Dendritic cell treated with granulocyte-macrophage colony-stimulating factor and Interleukin-4, amounts not matched to agents 40 ng/mL and 50 ng/mL, for 4 days (primary cell): ENCODE data around the gene IRF4.

ENCODE experiments used
- H3K27ac Mint-ChIP-seq: one replicate; pipeline ENCODE4 v1.8.0; 2022; ENCODE audit warnings: mild to moderate bottlenecking, mixed read lengths
- H3K27me3 Mint-ChIP-seq: one replicate; pipeline ENCODE4 v1.8.0; 2022; ENCODE audit warnings: mild to moderate bottlenecking, mixed read lengths
- H3K36me3 Mint-ChIP-seq: one replicate; pipeline ENCODE4 v1.8.0; 2022; ENCODE audit warnings: low read depth, mixed read lengths
- H3K4me1 Mint-ChIP-seq: one replicate; pipeline ENCODE4 v1.8.0; 2022; ENCODE audit warnings: low read depth, mixed read lengths
- H3K4me3 Mint-ChIP-seq: one replicate; pipeline ENCODE4 v1.8.0; 2022; ENCODE audit warnings: mild to moderate bottlenecking, moderate library complexity, mixed read lengths
- H3K9me3 Mint-ChIP-seq: one replicate; pipeline ENCODE4 v1.8.0; 2022; ENCODE audit warnings: mixed read lengths
- intact Hi-C: fragments of 100-400 bp; cut with micrococcal nuclease; formaldehyde crosslinking; loops from one replicate; pipeline ENCODE4 v1.15.0; 2022

IRF4 gene

GRCh38 chr6:454148-454991, 62.8 kb downstream of the IRF4 start:
- intact Hi-C loops: no loop called here
- Mint-ChIP-seq H3K4me1 (peaks cover 6% of the 10 kb centered on the region), H3K27me3 (peaks cover 7% of the 10 kb centered on the region), H3K4me3 (no peak overlapping the region), H3K36me3 (no peaks in the 10 kb centered on the region), H3K9me3 (no peaks in the 10 kb centered on the region), H3K27ac (no peak overlapping the region)

GRCh38 chr6:455006-455585, 63.5 kb downstream of the IRF4 start:
- no peak overlapping the region for H3K27ac Mint-ChIP-seq
- peaks cover 7% of the 10 kb centered on the region for H3K27me3 Mint-ChIP-seq
- no peak overlapping the region for H3K4me3 Mint-ChIP-seq
- H3K4me1 Mint-ChIP-seq: peaks cover 6% of the 10 kb centered on the region
- intact Hi-C loops: no loop called here
- H3K36me3 Mint-ChIP-seq: no peaks in the 10 kb centered on the region
- H3K9me3 Mint-ChIP-seq: no peaks in the 10 kb centered on the region

GRCh38 chr6:455835-456234, 64.3 kb downstream of the IRF4 start:
- intact Hi-C loops: no loop called here
- Mint-ChIP-seq H3K27ac (no peak overlapping the region), H3K9me3 (no peaks in the 10 kb centered on the region), H3K4me3 (no peak overlapping the region), H3K4me1 (peaks cover 6% of the 10 kb centered on the region), H3K36me3 (no peaks in the 10 kb centered on the region), H3K27me3 (peaks cover 7% of the 10 kb centered on the region)

- no peaks in the 10 kb centered on the region for H3K9me3 Mint-ChIP-seq
- intact Hi-C loops: no loop called here
- peaks cover 7% of the 10 kb centered on the region for H3K27me3 Mint-ChIP-seq
Observed at GRCh38 chr6:456358-456867, 64.9 kb downstream of the IRF4 start.

GRCh38 chr6:456887-457286, 65.3 kb downstream of the IRF4 start:
- Mint-ChIP-seq H3K9me3 (no peaks in the 10 kb centered on the region), H3K36me3 (no peaks in the 10 kb centered on the region), H3K4me3 (no peak overlapping the region), H3K27me3 (peaks cover 11% of the 10 kb centered on the region), H3K4me1 (peaks cover 6% of the 10 kb centered on the region), H3K27ac (no peak overlapping the region)
- intact Hi-C loops: no loop called here

More at GRCh38 chr6:456358-456867, 64.9 kb downstream of the IRF4 start:
- Mint-ChIP-seq H3K4me1 (peaks cover 6% of the 10 kb centered on the region), H3K36me3 (no peaks in the 10 kb centered on the region), H3K27ac (no peak overlapping the region), H3K4me3 (no peak overlapping the region)
